A549 (cell line): ENCODE measurements around the gene CUL1. TPM values are rescaled to one million over a fixed set of nuclear protein-coding genes. Genes with fewer than 3 reads are reported as not detected.

Source experiments
- ATAC-seq, 2 experiments: fragments of 200-7000 bp in 1 of 2; fragments of >200 bp in 1 of 2; cut with Nextera tagmentation in 1 of 2; cut with Tn5 transposase in 1 of 2; 3 replicates each; pipeline versions ENCODE4 v1.8.0 to v1.9.1; 2018 to 2020; ENCODE audit warnings: mild to moderate bottlenecking in 1 of 2, moderate library complexity in 1 of 2
- CTCF ChIA-PET: fragments of 300-600 bp; sonication (Branson Sonifier 250); formaldehyde crosslinking; extraction: SDS; loops from one replicate; lab custom pipeline; 2021; ENCODE audit warnings: antibody characterized with exemption, inconsistent platforms; lab: Yijun Ruan, JAX
- POLR2A ChIA-PET: fragments of 350-600 bp; formaldehyde crosslinking; extraction: SDS; loops from one replicate; lab custom pipeline; 2021; ENCODE audit warnings: antibody characterized with exemption, inconsistent platforms; lab: Yijun Ruan, JAX
- DNase-seq, 2 experiments: peaks; one replicate each; pipeline versions ENCODE4 v3.0.0 to v3.0.0-alpha.2; 2011 to 2016; ENCODE audit warnings: low read depth in 1 of 2, low spot score in 1 of 2
- FAIRE-seq: peaks from 2 replicates; lab custom pipeline; 2011; peaks lifted over from hg19 to GRCh38; lab: Jason Lieb, UNC
- H3K27ac ChIP-seq, 2 experiments: fragments of >200 bp; sonication (Bioruptor Twin); formaldehyde crosslinking; 3 replicates each; pipeline ENCODE4 v1.5.1; 2016 to 2017
- H3K4me1 ChIP-seq: fragments of >200 bp; sonication (Bioruptor Twin); formaldehyde crosslinking; 3 replicates; pipeline ENCODE4 v1.6.1; 2016
- H3K4me2 ChIP-seq: fragments of >200 bp; sonication (Bioruptor Twin); formaldehyde crosslinking; 3 replicates; pipeline ENCODE4 v1.6.1; 2016
- H3K4me3 ChIP-seq: fragments of >200 bp; sonication (Bioruptor Twin); formaldehyde crosslinking; 3 replicates; pipeline ENCODE4 v1.5.1; 2016
- H3K9me3 ChIP-seq: fragments of >200 bp; sonication (Bioruptor Twin); formaldehyde crosslinking; 3 replicates; pipeline ENCODE4 v1.6.1; 2016
- CBX8 ChIP-seq: fragments of 200-600 bp; sonication (generic); IDR thresholded peaks from 2 replicates; pipeline ENCODE4 v1.6.1; 2016
- CHD2 ChIP-seq: fragments of 150-350 bp; IDR thresholded peaks from 2 replicates; pipeline ENCODE4 v1.6.1; 2014; ENCODE audit warnings: low read length; ENCODE audit not compliant: partially characterized antibody
- EHF ChIP-seq: fragments of 250-450 bp; sonication (Bioruptor Pico); IDR thresholded peaks from 2 replicates; pipeline ENCODE4 v1.5.0; 2020; ENCODE audit warnings: mild to moderate bottlenecking
- FOSL2 ChIP-seq, 2 experiments: fragments of 450-650 bp in 1 of 2; fragments of >200 bp in 1 of 2; sonication (Bioruptor Twin) in 1 of 2; formaldehyde crosslinking; IDR thresholded peaks; 2 replicates each; pipeline versions ENCODE4 v1.5.0 to v1.6.1; 2016 to 2020; ENCODE audit warnings: mild to moderate bottlenecking in 1 of 2, moderate library complexity in 1 of 2
- FOXS1 ChIP-seq: fragments of 250-450 bp; sonication (Bioruptor Pico); IDR thresholded peaks from 2 replicates; pipeline ENCODE4 v1.5.0; 2020; ENCODE audit warnings: mild to moderate bottlenecking, moderate library complexity
- HES2 ChIP-seq: fragments of >200 bp; sonication (Bioruptor Twin); formaldehyde crosslinking; IDR thresholded peaks from 2 replicates; pipeline ENCODE4 v1.6.1; 2016
- HEYL ChIP-seq: fragments of 250-450 bp; sonication (Bioruptor Pico); IDR thresholded peaks from 2 replicates; pipeline ENCODE4 v1.8.0; 2021; ENCODE audit warnings: mild to moderate bottlenecking, moderate library complexity
- HMGXB4 ChIP-seq: fragments of 250-450 bp; sonication (Bioruptor Pico); IDR thresholded peaks from 2 replicates; pipeline ENCODE4 v1.5.0; 2021; ENCODE audit warnings: mild to moderate bottlenecking, moderate library complexity, borderline replicate concordance
- HOXA7 ChIP-seq: fragments of 250-450 bp; sonication (Bioruptor Pico); IDR thresholded peaks from 2 replicates; pipeline ENCODE4 v1.5.0; 2020; ENCODE audit warnings: mild to moderate bottlenecking, moderate library complexity
- HOXB13 ChIP-seq: fragments of 250-450 bp; sonication (Bioruptor Pico); IDR thresholded peaks from 2 replicates; pipeline ENCODE4 v1.5.0; 2020; ENCODE audit warnings: low read depth, mild to moderate bottlenecking, moderate library complexity
- JUN ChIP-seq, 2 experiments: fragments of >200 bp; sonication (Bioruptor Twin); formaldehyde crosslinking; IDR thresholded peaks; 2 replicates in 1 of 2; 3 replicates in 1 of 2; pipeline ENCODE4 v1.6.1; 2016 to 2017
- JUNB ChIP-seq: fragments of >200 bp; sonication (Bioruptor Twin); formaldehyde crosslinking; IDR thresholded peaks from 2 replicates; pipeline ENCODE4 v1.6.1; 2016
- KDM1A ChIP-seq: fragments of 200-600 bp; sonication (generic); IDR thresholded peaks from 2 replicates; pipeline ENCODE4 v1.6.1; 2016; ENCODE audit warnings: low read depth, mild to moderate bottlenecking
- MAX ChIP-seq: IDR thresholded peaks from 2 replicates; pipeline ENCODE4 v1.6.1; 2012
- MAZ ChIP-seq: fragments of 150-350 bp; IDR thresholded peaks from 2 replicates; pipeline ENCODE4 v1.6.1; 2014; ENCODE audit warnings: antibody characterized with exemption, low read depth, low read length, borderline replicate concordance
- MYC ChIP-seq: IDR thresholded peaks from 2 replicates; pipeline ENCODE4 v1.6.1; 2012; ENCODE audit warnings: mild to moderate bottlenecking, inconsistent platforms, low read length, improper control_type of control experiment, borderline replicate concordance
- NFE2L2 ChIP-seq: fragments of 150-350 bp; conservative IDR thresholded peaks from 2 replicates; pipeline ENCODE4 v1.6.1; 2014; ENCODE audit warnings: low read length
- NR3C1 ChIP-seq: fragments of >200 bp; sonication (Bioruptor Twin); formaldehyde crosslinking; IDR thresholded peaks from 3 replicates; pipeline ENCODE4 v1.6.1; 2017
- PBX3 ChIP-seq: IDR thresholded peaks from 2 replicates; pipeline ENCODE4 v1.6.1; 2012
- POLR2A ChIP-seq: IDR thresholded peaks from 2 replicates; pipeline ENCODE4 v1.6.1; 2012; ENCODE audit warnings: mild to moderate bottlenecking, low read length
- POLR2AphosphoS2 ChIP-seq: conservative IDR thresholded peaks from 2 replicates; pipeline ENCODE4 v1.6.1; 2012; ENCODE audit warnings: low read length, improper control_type of control experiment, inconsistent platforms
- REST ChIP-seq: fragments of 200-600 bp; sonication (generic); IDR thresholded peaks from 2 replicates; pipeline ENCODE4 v1.6.1; 2016; ENCODE audit warnings: antibody characterized with exemption, mild to moderate bottlenecking, moderate library complexity
- SREBF2 ChIP-seq: fragments of 450-650 bp; IDR thresholded peaks from 2 replicates; pipeline ENCODE4 v1.6.1; 2014; ENCODE audit warnings: mild to moderate bottlenecking, moderate library complexity
- TFCP2L1 ChIP-seq: fragments of 250-450 bp; sonication (Bioruptor Pico); IDR thresholded peaks from 2 replicates; pipeline ENCODE4 v1.5.0; 2021; ENCODE audit warnings: mild to moderate bottlenecking
- TP53 ChIP-seq: fragments of 250-450 bp; sonication (Bioruptor Pico); IDR thresholded peaks from 2 replicates; pipeline ENCODE4 v1.5.0; 2021; ENCODE audit warnings: mild to moderate bottlenecking, moderate library complexity
- USF2 ChIP-seq: fragments of 450-650 bp; IDR thresholded peaks from 2 replicates; pipeline ENCODE4 v1.6.1; 2014; ENCODE audit warnings: antibody characterized with exemption
- ZC3H11A ChIP-seq: fragments of 450-650 bp; IDR thresholded peaks from 2 replicates; pipeline ENCODE4 v1.6.1; 2014; ENCODE audit warnings: antibody characterized with exemption, mild to moderate bottlenecking
- ZFP36 ChIP-seq: fragments of 450-650 bp; IDR thresholded peaks from 2 replicates; pipeline ENCODE4 v1.6.1; 2014; ENCODE audit warnings: borderline replicate concordance; ENCODE audit not compliant: partially characterized antibody
- ZNF302 ChIP-seq: fragments of 250-450 bp; sonication (Bioruptor Pico); IDR thresholded peaks from 2 replicates; pipeline ENCODE4 v1.9.0; 2021; ENCODE audit warnings: inconsistent platforms, mild to moderate bottlenecking, moderate library complexity
- ZSCAN20 ChIP-seq: fragments of 250-450 bp; sonication (Bioruptor Pico); IDR thresholded peaks from 2 replicates; pipeline ENCODE4 v1.8.0; 2022; ENCODE audit warnings: mild to moderate bottlenecking, moderate library complexity
- WGBS: methylation state at CpG from one replicate; pipeline ENCODE4 v1.1.6; 2017; ENCODE audit errors: missing lambda C conversion rate; 5-methylcytosine and 5-hydroxymethylcytosine counted together
- polyA plus RNA-seq, 4 experiments: library from polyadenylated mRNA; depleted of rRNA in 3 of 4; stranded (reverse); fragments of >200 nt; fragmentation: RNase III in 1 of 4; extraction: RNeasy Plus Mini Kit Qiagen cat#74134 plus additional on column Dnase treatment in 1 of 4; gene quantifications; 2 replicates in 3 of 4; 3 replicates in 1 of 4; pipeline ENCODE4 v1.2.3, GENCODE V29; 2011 to 2017

CUL1 gene
- polyA plus RNA-seq, 2 of the 4 experiments (the other 2 are of a cell fraction), result 57.9 to 70.6 TPM

GRCh38 chr7:148664324-148664723 lies 34.4 kb upstream of the CUL1 start (continued):
- TF ChIP-seq ZFP36, result no peak
- no peak for TF ChIP-seq EHF (CRISPR knock-in tag)

- FAIRE-seq (no peak), DNase-seq (no peak), ATAC-seq (no peak)
- no peaks in the 10 kb centered on the region for H3K4me1 ChIP-seq
- no peak overlapping the region for H3K27ac ChIP-seq
- 47% methylated on average over 4 of the region's 4 CpGs for WGBS
- CTCF ChIA-PET, result no interaction called here
- H3K9me3 ChIP-seq, result no peaks in the 10 kb centered on the region
- POLR2A ChIA-PET, result interaction anchor here (0.6 kb wide), 1 partner anchor 29 kb away, joined by 3 read pairs; no protein-coding TSS in a partner anchor
- no peak overlapping the region for H3K4me2 ChIP-seq
- no peak overlapping the region for H3K4me3 ChIP-seq
- TF ChIP-seq HES2 (no peak), MAX (no peak), USF2 (no peak), HOXA7 (no peak), FOSL2 (IDR thresholded peaks at IDR 0.05) (no peak), FOSL2 (CRISPR knock-in tag; IDR thresholded peaks at IDR 0.05) (no peak), POLR2AphosphoS2 (no peak), JUN (IDR thresholded peaks at IDR 0.05) (no peak), NFE2L2 (no peak), CHD2 (no peak), REST (no peak), CBX8 (no peak), PBX3 (no peak), TP53 (CRISPR knock-in tag) (no peak)
Observed at GRCh38 chr7:148665221-148665620, 33.5 kb upstream of the CUL1 start.

GRCh38 chr7:148669927-148670326 lies 28.8 kb upstream of the CUL1 start:
- no peak overlapping the region for H3K4me3 ChIP-seq
- no peak overlapping the region for H3K27ac ChIP-seq
- FAIRE-seq (no peak), ATAC-seq (no peak), DNase-seq (no peak)
- 93% methylated on average over 3 of the region's 3 CpGs for WGBS
- TF ChIP-seq FOXS1 (CRISPR knock-in tag), result no peak
- no peak for TF ChIP-seq HES2
- TF ChIP-seq TFCP2L1 (CRISPR knock-in tag), result no peak
- TF ChIP-seq KDM1A, result no peak
- no peak for TF ChIP-seq HOXB13 (CRISPR knock-in tag)
- no peak for TF ChIP-seq POLR2A
- TF ChIP-seq ZSCAN20, result no peak
- TF ChIP-seq SREBF2, result no peak
- no peak for TF ChIP-seq POLR2AphosphoS2
- TF ChIP-seq ZC3H11A, result no peak
- TF ChIP-seq MAZ, result no peak
- TF ChIP-seq HEYL (CRISPR knock-in tag), result no peak
- TF ChIP-seq JUNB, result no peak
- no peak for TF ChIP-seq HMGXB4 (CRISPR knock-in tag)
- TF ChIP-seq NR3C1, result no peak
- TF ChIP-seq MYC, result no peak
- TF ChIP-seq ZNF302 (CRISPR knock-in tag), result no peak
- TF ChIP-seq, all 56 proteins: peak for 0
- POLR2A ChIA-PET, result no interaction called here
- no peaks in the 10 kb centered on the region for H3K4me1 ChIP-seq
- no peak overlapping the region for H3K4me2 ChIP-seq
- H3K9me3 ChIP-seq, result peaks cover 2% of the 10 kb centered on the region; the same call in 1 of the 3 replicates
- CTCF ChIA-PET, result no interaction called here
